IPS-18a (cell line): ENCODE results near the gene CRAMP1.
A peak's percentile ranks its signal among the peaks of the same experiment; 100 is the strongest.

ENCODE experiments used
- H3K27ac ChIP-seq: one replicate; pipeline ENCODE4 v1.5.1; 2013; ENCODE audit warnings: low read length
- H3K27me3 ChIP-seq: one replicate; pipeline ENCODE4 v1.6.1; 2013; ENCODE audit warnings: mild to moderate bottlenecking, low read length; ENCODE audit not compliant: control insufficient read depth, insufficient read depth
- H3K36me3 ChIP-seq: one replicate; pipeline ENCODE4 v1.6.1; 2013; ENCODE audit warnings: low read depth, low read length; ENCODE audit not compliant: control insufficient read depth
- H3K4me1 ChIP-seq: one replicate; pipeline ENCODE4 v1.6.1; 2013; ENCODE audit warnings: low read depth, low read length; ENCODE audit not compliant: control insufficient read depth
- H3K4me3 ChIP-seq: one replicate; pipeline ENCODE4 v1.5.1; 2013; ENCODE audit warnings: low read length
- H3K9ac ChIP-seq: one replicate; pipeline ENCODE4 v1.6.1; 2013; ENCODE audit warnings: mild to moderate bottlenecking, low read length, moderate library complexity
- H3K9me3 ChIP-seq: one replicate; pipeline ENCODE4 v1.6.1; 2013; ENCODE audit warnings: low read depth, low read length; ENCODE audit not compliant: control insufficient read depth

CRAMP1 gene

DNA sequence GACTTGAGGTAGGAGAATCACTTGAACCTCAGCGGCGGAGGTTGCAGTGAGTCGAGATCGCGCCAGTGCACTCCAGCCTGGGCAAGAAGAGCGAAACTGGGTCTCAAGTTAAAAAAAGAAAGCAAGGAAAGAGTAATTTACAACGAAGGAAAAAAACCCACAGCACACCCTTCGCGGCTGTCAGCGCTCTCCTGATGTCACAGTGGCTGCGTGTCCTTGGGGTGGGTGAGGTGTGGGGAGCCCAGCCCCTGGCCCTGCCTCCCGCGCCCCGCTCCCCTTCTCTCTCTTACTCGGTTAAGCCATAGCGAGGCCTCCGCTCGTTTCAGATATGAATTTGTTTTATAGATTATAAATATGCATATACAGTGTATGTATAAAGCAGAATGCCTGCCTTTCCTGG lies 65.2 kb downstream of the CRAMP1 start:
- Histone ChIP-seq H3K36me3 (peaks cover 27% of the 10 kb centered on the region), H3K4me3 (peak overlapping the region; percentile 46), H3K9ac (no peak overlapping the region)

DNA sequence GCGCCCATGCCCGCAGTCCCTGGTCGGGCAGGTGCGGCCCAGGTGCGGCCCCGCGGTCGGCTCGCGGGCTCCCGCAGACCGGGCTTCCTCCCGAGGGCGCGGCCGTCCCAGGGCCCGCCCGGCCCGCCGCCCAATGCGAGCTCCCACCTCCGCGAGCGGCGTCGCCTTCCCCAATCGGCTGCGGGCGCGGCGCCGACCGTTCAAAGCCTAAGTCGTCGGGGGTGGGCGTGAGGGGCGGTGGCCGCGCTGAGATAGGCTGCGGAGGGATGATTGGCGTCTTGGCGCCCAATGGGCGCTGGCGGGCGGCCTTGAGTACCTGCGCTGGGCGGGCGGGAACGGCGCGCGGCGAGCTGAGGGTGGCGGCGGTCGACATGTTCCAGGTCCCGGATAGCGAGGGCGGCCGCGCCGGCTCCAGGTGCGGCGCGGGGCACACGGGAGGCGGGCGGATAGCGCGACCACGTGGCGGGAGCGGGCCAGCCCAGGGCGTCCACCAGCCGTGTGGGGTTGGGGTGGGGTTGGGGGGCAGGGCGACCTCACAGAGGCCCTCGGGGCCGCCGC lies 65.9 kb downstream of the CRAMP1 start, which contains the start of gene JPT2:
JPT2 (plus strand) TSS at position 338 of the 558 bp plus-strand sequence; CDS start at position 372, 34 bp downstream.
- no peaks in the 10 kb centered on the region for H3K4me1 ChIP-seq
- no peaks in the 10 kb centered on the region for H3K27me3 ChIP-seq
- peak within 1 kb of the TSS; percentile 41 for H3K27ac ChIP-seq
- H3K4me3 ChIP-seq, result peak within 1 kb of the TSS; percentile 92
- H3K9me3 ChIP-seq, result no peaks in the 10 kb centered on the region
- H3K36me3 ChIP-seq, result peaks cover 23% of the 10 kb centered on the region
- peak within 1 kb of the TSS; percentile 94 for H3K9ac ChIP-seq

More for the DNA sequence above, 65.2 kb downstream of the CRAMP1 start:
- H3K9me3 ChIP-seq, result no peaks in the 10 kb centered on the region
- no peaks in the 10 kb centered on the region for H3K4me1 ChIP-seq
- H3K27ac ChIP-seq, result no peak overlapping the region
- H3K27me3 ChIP-seq, result no peaks in the 10 kb centered on the region

DNA sequence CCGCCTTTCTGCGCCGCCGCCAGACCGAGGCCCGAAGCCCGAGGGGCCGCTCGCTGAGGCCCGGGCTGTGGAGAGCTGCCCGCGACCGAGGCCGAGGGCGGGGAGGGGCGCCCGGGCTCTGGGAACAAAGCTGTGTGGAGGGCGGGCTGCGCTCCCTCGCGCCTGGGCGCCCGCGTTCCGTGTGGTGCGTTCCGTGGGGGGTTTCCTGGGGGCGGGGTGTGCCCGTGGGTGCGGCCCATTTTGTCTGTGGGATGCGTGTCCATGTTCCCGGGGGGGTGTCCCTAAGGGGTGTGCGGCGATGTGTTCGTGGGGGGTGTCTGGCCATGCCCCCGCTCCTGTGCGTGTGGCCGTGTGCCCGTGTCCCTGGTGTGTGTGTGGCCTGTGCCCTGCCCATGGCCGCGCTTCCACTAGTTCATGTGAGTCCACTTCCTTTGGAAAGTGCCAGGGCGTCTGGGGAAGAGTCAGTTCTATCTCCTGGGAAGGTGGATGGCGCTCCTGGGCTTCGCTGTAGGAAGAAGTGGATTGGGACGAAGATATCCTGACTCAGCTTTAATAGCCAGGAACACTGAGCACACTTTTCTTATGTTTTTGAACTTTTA lies 66.4 kb downstream of the CRAMP1 start:
- no peaks in the 10 kb centered on the region for H3K4me1 ChIP-seq
- H3K9me3 ChIP-seq, result no peaks in the 10 kb centered on the region
- H3K27ac ChIP-seq, result peak overlapping the region; percentile 41
- no peaks in the 10 kb centered on the region for H3K27me3 ChIP-seq
- peak overlapping the region; percentile 92 for H3K4me3 ChIP-seq
- H3K9ac ChIP-seq, result peak overlapping the region; percentile 94
- H3K36me3 ChIP-seq, result peaks cover 23% of the 10 kb centered on the region

DNA sequence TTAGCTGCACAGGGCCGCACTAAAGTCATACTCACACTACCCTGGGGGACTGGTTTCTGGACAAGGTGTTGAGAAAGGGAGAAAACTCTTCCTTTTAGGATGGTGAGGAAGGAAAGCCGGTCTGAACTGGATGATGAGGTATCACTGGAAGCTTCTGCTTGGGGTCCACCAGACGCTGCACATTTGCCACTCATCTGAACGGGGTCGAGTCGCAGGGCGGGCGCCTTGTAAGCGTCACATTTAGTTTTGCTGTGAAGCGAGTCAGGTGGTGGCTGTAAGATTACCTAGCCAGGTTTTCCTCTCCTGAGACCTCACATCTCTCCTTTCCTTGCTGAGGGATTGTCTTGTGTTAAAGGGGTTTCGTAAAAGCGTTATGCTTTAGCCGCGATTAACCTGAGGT lies 68.2 kb downstream of the CRAMP1 start:
- H3K27me3 ChIP-seq, result no peaks in the 10 kb centered on the region
- no peak overlapping the region for H3K27ac ChIP-seq
- H3K9ac ChIP-seq, result peak overlapping the region; percentile 5
- peak overlapping the region; percentile 16 for H3K4me3 ChIP-seq
- no peaks in the 10 kb centered on the region for H3K4me1 ChIP-seq
- H3K36me3 ChIP-seq, result peaks cover 25% of the 10 kb centered on the region
- no peaks in the 10 kb centered on the region for H3K9me3 ChIP-seq

GRCh38 chr16:1681032-1681431 lies 68.9 kb downstream of the CRAMP1 start:
- Histone ChIP-seq H3K9ac (no peak overlapping the region), H3K9me3 (no peaks in the 10 kb centered on the region), H3K4me3 (no peak overlapping the region), H3K36me3 (peaks cover 24% of the 10 kb centered on the region), H3K27ac (no peak overlapping the region), H3K4me1 (no peaks in the 10 kb centered on the region), H3K27me3 (no peaks in the 10 kb centered on the region)

DNA sequence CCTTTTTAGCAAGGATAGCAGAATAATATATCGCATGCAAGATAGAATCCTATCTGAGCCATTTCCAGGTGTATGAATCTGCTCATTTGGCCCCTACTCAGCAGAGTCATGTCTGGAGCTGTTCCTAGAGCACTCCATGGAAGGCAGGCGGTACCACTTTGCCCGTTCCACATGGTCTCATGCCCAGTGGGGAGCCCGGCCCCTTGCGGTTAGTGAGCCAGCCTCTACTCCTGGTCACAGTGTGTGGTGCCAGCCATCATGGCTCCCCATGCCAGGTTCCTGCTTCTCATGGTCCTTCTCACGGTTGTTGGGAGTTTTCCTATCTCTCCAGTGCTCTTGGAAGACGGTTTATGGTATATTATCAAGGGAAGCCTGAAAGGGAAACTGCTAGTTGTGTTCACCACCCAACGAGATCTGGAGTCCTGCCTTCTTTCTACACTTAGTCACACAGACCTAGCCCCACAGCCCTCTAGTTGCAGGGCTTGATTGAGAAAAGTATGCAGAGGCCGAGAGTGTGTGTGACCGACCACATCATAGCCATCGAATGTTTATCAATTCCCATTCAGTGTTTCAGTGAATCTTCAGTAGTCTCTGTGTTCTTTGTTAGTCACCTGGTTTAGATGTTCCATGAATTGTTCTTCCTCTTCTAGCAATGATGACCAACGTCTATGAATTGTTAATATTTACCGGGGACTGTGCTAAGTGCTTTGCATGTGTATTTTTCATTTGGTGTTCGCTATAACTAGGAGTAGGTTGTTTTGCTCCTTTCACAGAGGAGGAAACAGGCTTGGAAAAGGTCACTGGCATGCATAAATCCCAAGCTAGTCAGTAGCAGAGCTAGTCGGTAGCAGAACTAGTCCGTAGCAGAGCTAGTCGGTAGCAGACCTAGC lies 75.5 kb downstream of the CRAMP1 start:
- H3K4me3 ChIP-seq, result no peak overlapping the region
- no peaks in the 10 kb centered on the region for H3K27me3 ChIP-seq
- no peak overlapping the region for H3K27ac ChIP-seq
- H3K36me3 ChIP-seq, result peaks cover 83% of the 10 kb centered on the region
- H3K9ac ChIP-seq, result no peak overlapping the region
- no peaks in the 10 kb centered on the region for H3K9me3 ChIP-seq
- H3K4me1 ChIP-seq, result no peaks in the 10 kb centered on the region

GRCh38 chr16:1688807-1689560 lies 76.8 kb downstream of the CRAMP1 start:
- Histone ChIP-seq H3K9ac (no peak overlapping the region), H3K27me3 (no peaks in the 10 kb centered on the region), H3K9me3 (no peaks in the 10 kb centered on the region), H3K36me3 (peaks cover 91% of the 10 kb centered on the region), H3K4me1 (no peaks in the 10 kb centered on the region), H3K4me3 (no peak overlapping the region), H3K27ac (no peak overlapping the region)

DNA sequence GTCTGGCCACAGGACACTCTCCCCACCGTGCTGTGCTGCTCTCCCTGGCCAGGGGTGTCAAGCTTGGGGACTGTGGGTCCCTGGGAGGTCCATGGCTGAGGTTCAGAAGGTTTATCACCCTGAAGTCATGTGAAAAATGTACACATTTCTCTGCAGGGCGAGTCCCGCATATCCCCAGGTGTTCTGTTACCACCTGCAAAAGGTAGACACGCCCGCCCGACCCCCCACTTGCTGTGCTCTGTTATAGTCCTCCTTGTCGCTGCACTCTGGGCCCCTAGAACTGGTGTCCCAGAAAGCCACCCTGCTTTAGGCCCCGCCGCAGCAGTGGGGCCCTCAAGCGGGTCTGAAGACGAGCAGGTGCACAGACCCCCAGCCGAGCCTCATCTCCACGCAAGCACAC lies 77.7 kb downstream of the CRAMP1 start:
- Histone ChIP-seq H3K36me3 (peaks cover 89% of the 10 kb centered on the region), H3K9me3 (no peaks in the 10 kb centered on the region), H3K4me1 (no peaks in the 10 kb centered on the region), H3K4me3 (no peak overlapping the region), H3K9ac (no peak overlapping the region), H3K27me3 (no peaks in the 10 kb centered on the region), H3K27ac (no peak overlapping the region)

GRCh38 chr16:1690810-1691209 lies 78.7 kb downstream of the CRAMP1 start:
- Histone ChIP-seq H3K27ac (no peak overlapping the region), H3K27me3 (no peaks in the 10 kb centered on the region), H3K9me3 (no peaks in the 10 kb centered on the region), H3K36me3 (peaks cover 83% of the 10 kb centered on the region), H3K4me3 (no peak overlapping the region), H3K4me1 (no peaks in the 10 kb centered on the region), H3K9ac (no peak overlapping the region)

- Histone ChIP-seq H3K27me3 (no peaks in the 10 kb centered on the region), H3K4me1 (no peaks in the 10 kb centered on the region), H3K4me3 (no peak overlapping the region), H3K36me3 (peaks cover 85% of the 10 kb centered on the region), H3K9ac (no peak overlapping the region), H3K9me3 (no peaks in the 10 kb centered on the region), H3K27ac (no peak overlapping the region)
These were observed 79.1 kb downstream of the CRAMP1 start for GRCh38 chr16:1691276-1691675.

- H3K9me3 ChIP-seq, result no peaks in the 10 kb centered on the region
- H3K27ac ChIP-seq, result no peak overlapping the region
- peaks cover 87% of the 10 kb centered on the region for H3K36me3 ChIP-seq
- H3K27me3 ChIP-seq, result no peaks in the 10 kb centered on the region
- H3K4me1 ChIP-seq, result no peaks in the 10 kb centered on the region
- no peak overlapping the region for H3K4me3 ChIP-seq
- no peak overlapping the region for H3K9ac ChIP-seq
These were observed 79.8 kb downstream of the CRAMP1 start for GRCh38 chr16:1691956-1692355.
